NT2/D1 (cell line): Measurements from ENCODE around the gene TCHH.

Experiments used
- SUZ12 ChIP-seq: IDR thresholded peaks from 2 replicates; pipeline ENCODE4 v1.6.1; 2011; ENCODE audit not compliant: insufficient read length, insufficient read depth; ENCODE audit errors: extremely low read depth
- YY1 ChIP-seq: IDR thresholded peaks from 2 replicates; pipeline ENCODE4 v1.6.1; 2011; ENCODE audit not compliant: insufficient read length, insufficient read depth
- ZNF274 ChIP-seq: IDR thresholded peaks from 2 replicates; pipeline ENCODE4 v1.6.1; 2011; ENCODE audit warnings: mild to moderate bottlenecking, low read depth, low read length

DNA sequence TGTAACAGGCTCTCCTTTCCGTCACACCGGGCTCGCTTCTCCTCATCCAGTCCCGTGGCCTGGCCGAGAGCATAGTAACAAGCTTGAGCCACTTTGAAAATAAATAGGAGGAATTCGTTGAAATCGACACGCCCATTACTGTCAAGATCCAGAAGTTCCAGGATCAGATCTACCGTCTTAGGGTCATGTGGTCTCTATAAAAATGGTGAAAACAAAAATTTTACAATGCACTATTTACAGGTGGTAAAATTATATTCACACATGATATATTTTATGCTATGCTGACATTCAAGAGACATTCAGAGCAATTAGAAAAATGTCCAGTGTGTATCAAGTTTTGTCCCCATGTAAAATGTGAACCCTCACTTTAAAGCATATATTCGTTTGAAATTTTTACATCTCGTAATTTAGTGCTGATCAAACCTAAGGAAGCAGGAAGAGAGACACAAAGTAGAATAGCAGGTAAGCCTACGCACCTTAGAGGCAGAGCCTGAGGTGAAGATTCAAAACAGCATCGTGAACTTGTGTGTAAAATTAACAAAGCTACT lies 2.3 kb downstream of the TCHH start:
- no peak for TF ChIP-seq ZNF274
- no peak for TF ChIP-seq YY1
- no peak for TF ChIP-seq SUZ12
